Inflammatory macrophage treated with lipopolysaccharide for 1 hour (primary cell): ENCODE data around the gene PDX1.

ENCODE experiments used
- DNase-seq, 2 donors: peaks; one replicate each; pipeline ENCODE4 v3.0.0-alpha.2; 2020 to 2022

Gene PDX1

DNA sequence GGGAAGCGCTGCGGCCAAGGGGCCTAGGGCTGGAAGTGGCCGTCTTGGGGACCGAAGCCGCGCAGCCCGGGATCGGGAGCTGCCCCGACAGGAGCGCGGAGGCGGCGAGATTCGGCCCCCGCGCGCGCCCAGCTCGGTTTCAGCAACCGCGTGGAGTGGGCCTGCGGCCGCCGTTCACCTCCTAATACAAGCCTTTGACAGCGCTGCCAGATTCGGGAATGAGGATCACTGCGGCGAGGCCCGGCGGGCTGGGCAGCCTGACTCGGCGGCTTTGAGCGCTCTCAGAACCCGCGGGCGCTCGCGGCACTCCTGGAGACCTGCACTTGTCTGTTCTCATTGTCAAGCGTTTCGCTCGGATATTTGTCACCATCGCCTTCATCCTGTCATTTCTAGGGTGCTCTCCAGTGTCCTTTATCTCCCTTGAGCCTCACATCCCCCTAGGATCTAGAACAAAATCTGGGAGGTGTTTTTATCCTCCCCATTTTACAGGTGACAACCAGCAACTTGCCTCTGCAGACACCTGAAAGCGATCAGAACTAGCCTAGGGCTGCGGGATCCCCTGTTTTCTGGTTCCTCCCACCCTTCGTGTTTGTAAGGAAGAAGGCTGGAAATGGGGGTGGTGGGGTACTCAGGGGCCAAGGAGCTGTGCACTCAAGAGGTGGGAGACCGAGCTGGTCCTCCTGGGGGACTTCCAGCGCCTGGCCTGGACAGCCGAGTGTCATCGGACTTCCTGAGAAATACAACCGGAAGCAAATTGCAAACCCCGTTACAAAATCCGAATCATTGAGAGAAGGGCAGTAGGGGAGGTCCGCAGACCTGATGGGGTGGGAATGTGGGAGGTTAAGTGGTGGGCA, 50.8 kb downstream of the PDX1 start:
- no peak for DNase-seq

DNA sequence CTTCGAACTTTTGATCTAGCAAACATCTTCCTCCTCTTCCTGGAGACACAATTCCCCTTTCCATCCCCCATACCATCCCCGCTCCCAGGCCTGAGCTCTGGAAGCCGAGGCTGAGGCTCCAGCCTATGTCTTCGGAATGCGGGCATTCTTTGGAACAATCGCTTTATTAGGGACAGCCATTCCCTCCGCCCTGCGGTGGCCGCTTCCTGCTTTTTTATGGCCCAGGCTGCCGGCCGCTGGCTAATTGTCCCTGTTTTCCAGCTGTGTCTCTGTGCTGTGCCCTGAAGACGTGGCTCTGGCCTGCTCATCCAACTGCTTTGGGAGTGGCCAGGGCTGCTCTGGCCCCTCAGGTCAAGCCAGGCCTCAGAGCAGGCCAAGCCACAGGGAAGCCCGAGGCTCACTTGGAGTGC, 51.4 kb downstream of the PDX1 start:
- DNase-seq: no peak

DNA sequence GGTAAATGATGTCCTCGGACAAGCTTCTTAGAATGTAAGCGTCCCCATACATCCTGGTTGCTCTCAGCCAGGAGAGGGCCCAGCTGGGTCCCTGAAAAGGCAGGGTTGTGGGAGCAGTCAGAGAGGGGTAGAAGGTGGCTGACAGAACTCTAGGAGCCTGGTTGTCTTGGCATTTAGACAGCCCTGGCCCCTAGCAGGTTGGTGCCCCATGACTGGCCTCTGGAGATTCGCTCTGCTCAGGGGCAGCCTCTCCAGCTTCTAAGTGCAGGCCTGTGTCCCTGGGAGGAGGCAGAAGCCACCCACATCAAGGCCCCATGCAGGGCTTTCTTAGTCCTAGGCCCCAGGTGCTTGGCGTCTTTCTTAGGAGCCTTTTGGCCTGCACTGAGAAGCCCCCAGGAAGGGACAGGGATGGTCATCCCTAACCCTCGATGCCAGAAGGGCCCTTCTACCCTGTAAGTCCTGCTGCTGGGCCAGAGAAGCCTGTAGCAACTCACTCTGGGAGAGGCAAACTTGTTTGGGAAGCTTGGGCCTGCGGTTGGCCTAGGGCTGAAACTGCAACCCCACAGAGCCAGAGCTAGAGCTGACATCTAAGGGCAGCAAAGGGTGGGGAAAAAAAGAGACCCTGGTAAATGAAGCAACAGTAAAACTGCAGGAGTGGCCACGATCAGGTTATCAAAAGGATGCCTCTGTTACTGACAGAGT, 52.1 kb downstream of the PDX1 start:
- DNase-seq: no peak

DNA sequence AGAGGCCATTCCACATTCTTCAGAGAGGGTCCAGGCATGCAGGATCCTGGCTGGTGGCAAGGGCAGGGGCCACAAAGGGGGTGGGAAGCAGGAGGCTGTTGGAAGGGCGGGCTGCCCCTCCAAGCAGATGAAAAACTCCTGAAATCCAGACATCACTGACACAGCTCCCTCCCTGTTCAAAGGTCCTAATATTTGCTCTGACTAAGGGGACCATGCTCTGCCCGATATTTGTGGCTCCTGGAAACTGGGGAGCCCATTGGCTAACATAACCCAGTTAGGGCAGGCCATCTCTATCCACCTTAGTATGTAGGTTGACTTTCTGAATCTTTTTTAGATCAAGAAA, 52.6 kb downstream of the PDX1 start:
- DNase-seq: no peak

DNA sequence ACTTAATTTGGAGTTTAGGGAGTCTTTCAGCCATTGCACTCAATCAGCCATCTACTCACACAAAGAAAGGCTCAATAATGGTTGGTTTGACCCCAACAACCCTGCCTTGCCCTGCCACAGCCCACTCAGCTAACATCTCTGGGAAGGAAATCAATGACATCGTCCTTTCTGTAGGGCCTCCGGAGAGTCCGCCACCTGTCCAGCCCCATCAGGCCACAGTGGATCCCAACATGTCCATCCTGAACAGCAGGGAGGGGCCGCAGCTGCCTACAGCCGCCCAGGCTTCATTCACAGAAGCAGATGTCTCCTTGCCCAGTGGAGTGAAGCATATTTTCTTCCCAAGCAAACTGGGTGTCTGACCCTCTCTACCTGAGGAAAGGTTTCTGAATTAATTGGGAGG, 53.5 kb downstream of the PDX1 start:
- no peak for DNase-seq

DNA sequence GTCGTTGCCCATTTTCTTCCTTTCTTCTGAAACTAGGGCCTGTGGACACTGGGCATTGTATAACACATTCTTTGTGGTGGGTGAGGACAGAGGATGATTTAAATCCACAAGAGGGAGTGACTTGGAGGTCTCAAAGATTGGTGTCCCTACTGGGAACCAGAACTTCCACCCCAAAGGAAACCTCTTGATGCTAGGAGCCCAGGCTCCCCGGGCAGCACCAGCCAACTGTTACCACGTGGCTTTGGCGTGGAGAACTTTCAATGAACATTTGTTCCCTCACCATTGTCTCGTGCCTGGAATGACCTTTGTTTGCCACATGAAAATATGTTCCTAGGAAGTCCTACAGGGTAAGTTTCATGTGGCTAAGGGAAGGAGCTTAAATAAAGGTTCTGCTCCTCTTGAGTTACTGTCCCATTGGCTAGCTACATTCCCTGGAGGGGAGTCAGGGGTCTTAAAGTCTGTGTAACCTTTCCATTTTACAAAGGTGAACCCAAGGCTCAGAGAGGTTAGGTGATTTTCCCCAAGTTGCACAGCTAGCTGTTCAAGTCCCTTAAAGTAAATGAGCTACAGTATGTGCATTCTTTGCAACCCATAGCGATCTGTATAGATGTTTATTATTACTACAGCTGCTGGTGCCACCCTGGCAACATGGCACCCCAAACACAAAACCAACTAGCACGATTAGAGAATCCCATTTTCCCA, 54.3 kb downstream of the PDX1 start:
- DNase-seq: no peak
